GM18951 (cell line): ENCODE data around the gene ILF3.

ENCODE experiments used
- POLR2A ChIP-seq: IDR thresholded peaks from 4 replicates; pipeline ENCODE4 v1.6.1; 2011; ENCODE audit warnings: mild to moderate bottlenecking; ENCODE audit not compliant: insufficient read length, insufficient read depth; ENCODE audit errors: extremely low read depth
- in situ Hi-C: fragments of 300-500 bp; cut with MboI; formaldehyde crosslinking; loops from one replicate; pipeline ENCODE4 v1.12.0; 2022; ENCODE audit warnings: low sequenced_read_pairs, mixed read lengths, inconsistent platforms; ENCODE audit not compliant: unreplicated experiment

ILF3 gene

GRCh38 chr19:10678813-10679212 is 24.7 kb downstream of the ILF3 start:
- in situ Hi-C loops, result no loop called here
- peak; percentile 11 for TF ChIP-seq POLR2A

- in situ Hi-C loops, result no loop called here
- no peak for TF ChIP-seq POLR2A
Observed at GRCh38 chr19:10679743-10680142, 25.6 kb downstream of the ILF3 start.

GRCh38 chr19:10680545-10681135 is 26.5 kb downstream of the ILF3 start:
- in situ Hi-C loops, result no loop called here
- TF ChIP-seq POLR2A, result no peak

GRCh38 chr19:10681658-10682057 is 27.5 kb downstream of the ILF3 start:
- TF ChIP-seq POLR2A, result no peak
- in situ Hi-C loops, result no loop called here

- no peak for TF ChIP-seq POLR2A
- in situ Hi-C loops, result no loop called here
Observed at GRCh38 chr19:10682397-10683063, 28.4 kb downstream of the ILF3 start.

GRCh38 chr19:10683064-10683426 is 28.9 kb downstream of the ILF3 start:
- in situ Hi-C loops, result no loop called here
- no peak for TF ChIP-seq POLR2A

- in situ Hi-C loops, result no loop called here
- TF ChIP-seq POLR2A, result no peak
Observed at GRCh38 chr19:10683582-10683981, 29.4 kb downstream of the ILF3 start.

GRCh38 chr19:10685210-10685609 is 31.1 kb downstream of the ILF3 start:
- in situ Hi-C loops, result no loop called here
- TF ChIP-seq POLR2A, result no peak

GRCh38 chr19:10686193-10686592 is 32.0 kb downstream of the ILF3 start:
- in situ Hi-C loops, result no loop called here
- TF ChIP-seq POLR2A, result no peak

- in situ Hi-C loops, result no loop called here
Observed at GRCh38 chr19:10686661-10687517, 32.7 kb downstream of the ILF3 start.

GRCh38 chr19:10687518-10688288 is 33.6 kb downstream of the ILF3 start:
- TF ChIP-seq POLR2A, result no peak

More at GRCh38 chr19:10686661-10687517, 32.7 kb downstream of the ILF3 start:
- TF ChIP-seq POLR2A, result no peak

GRCh38 chr19:10688545-10689280 is 34.6 kb downstream of the ILF3 start:
- in situ Hi-C loops, result no loop called here
- TF ChIP-seq POLR2A, result no peak

More at GRCh38 chr19:10687518-10688288, 33.6 kb downstream of the ILF3 start:
- in situ Hi-C loops, result no loop called here
